ENCODE data around the gene TUBE1.
A peak's percentile ranks its signal among the peaks of the same experiment; 100 is the strongest.

TUBE1 gene

DNA sequence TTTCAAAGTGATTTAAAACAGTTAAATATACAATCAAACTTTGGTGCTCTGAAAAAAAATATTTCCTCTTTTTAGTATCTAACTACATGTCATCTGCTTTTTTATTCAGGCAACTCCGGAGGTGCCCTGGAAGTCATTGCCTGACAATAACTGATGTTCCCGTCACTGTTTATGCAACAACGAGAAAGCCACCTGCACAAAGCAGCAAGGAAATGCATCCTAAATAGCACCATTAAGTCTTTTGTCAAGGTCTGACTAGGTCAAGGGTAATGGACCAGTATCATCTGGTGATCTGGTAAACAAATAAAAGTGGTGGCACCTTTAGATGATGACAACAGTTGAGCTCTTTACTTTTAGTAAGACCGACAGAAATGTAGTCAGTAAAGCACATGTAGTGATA lies 13.3 kb upstream of the TUBE1 start:
- no peak for DNase-seq
- ChIA-PET POLR2A (no interaction called here), CTCF (interaction anchor here (0.6 kb wide), 2 partner anchors 585 to 1100 kb away, joined by 3 to 4 read pairs; no protein-coding TSS in a partner anchor)
- H3K4me1 ChIP-seq (ENCODE audit: control extremely low read depth in 1 of 4, control insufficient read depth in 4 of 4, insufficient read depth in 4 of 4, low read length in 3 of 4), result no peaks in the 10 kb centered on the region
- WGBS (ENCODE audit: insufficient coverage), result 95% methylated on average over 3 of the region's 4 CpGs
- H3K9me3 ChIP-seq (ENCODE audit: control extremely low read depth in 1 of 5, control insufficient read depth in 4 of 5, insufficient read depth in 2 of 5, low read depth in 1 of 5, low read length in 4 of 5), result peaks cover 0 to 2% (median 0%) of the 10 kb centered on the region in 5 experiments
- no peak overlapping the region for H3K27ac ChIP-seq (ENCODE audit: insufficient read depth in 1 of 2, low read depth in 1 of 2, low read length in 2 of 2, poor library complexity in 1 of 2, severe bottlenecking in 2 of 2)
- H3K36me3 ChIP-seq (ENCODE audit: control insufficient read depth in 4 of 4, insufficient read depth in 4 of 4, low read length in 3 of 4), result peaks cover 0 to 11% (median 2%) of the 10 kb centered on the region in 4 experiments
- no peak overlapping the region for H3K4me3 ChIP-seq (ENCODE audit: control insufficient read depth in 1 of 7, extremely low read depth in 1 of 7, insufficient read depth in 4 of 7, low read depth in 2 of 7, low read length in 6 of 7)
- H3K27me3 ChIP-seq (replicated peaks in 2 of 5; ENCODE audit: control insufficient read depth in 4 of 5, insufficient read depth in 5 of 5, low read length in 4 of 5), result no peaks in the 10 kb centered on the region

DNA sequence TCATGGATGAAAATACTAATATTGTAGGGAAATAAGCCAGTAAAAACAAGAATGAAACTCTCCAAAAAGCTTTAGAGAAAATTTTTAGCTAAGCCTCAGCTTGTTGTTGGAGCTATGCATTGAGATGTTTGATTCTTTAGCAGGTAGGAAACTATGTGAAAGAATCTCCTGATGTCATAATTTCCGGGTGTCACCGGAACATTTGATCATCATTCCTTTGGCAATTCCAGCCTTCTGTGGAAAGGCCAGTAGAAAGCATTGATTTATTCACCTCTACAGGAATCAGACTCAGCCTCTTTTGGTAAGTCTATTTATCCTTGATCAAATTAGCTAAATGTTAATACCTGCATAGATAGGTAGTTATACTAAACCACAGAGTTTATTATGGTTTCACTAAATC lies 9.6 kb upstream of the TUBE1 start:
- no peak overlapping the region for H3K27ac ChIP-seq (ENCODE audit: insufficient read depth in 1 of 2, low read depth in 1 of 2, low read length in 2 of 2, poor library complexity in 1 of 2, severe bottlenecking in 2 of 2)
- no peaks in the 10 kb centered on the region for H3K27me3 ChIP-seq (replicated peaks in 2 of 5; ENCODE audit: control insufficient read depth in 4 of 5, insufficient read depth in 5 of 5, low read length in 4 of 5)
- CTCF ChIA-PET, result interaction anchor here (1.1 kb wide), 1 partner anchor 66 kb away, joined by 3 read pairs; no protein-coding TSS in a partner anchor
- H3K9me3 ChIP-seq (ENCODE audit: control extremely low read depth in 1 of 5, control insufficient read depth in 4 of 5, insufficient read depth in 2 of 5, low read depth in 1 of 5, low read length in 4 of 5), result peaks cover 0 to 2% (median 0%) of the 10 kb centered on the region in 5 experiments
- H3K4me3 ChIP-seq (ENCODE audit: control insufficient read depth in 1 of 7, extremely low read depth in 1 of 7, insufficient read depth in 4 of 7, low read depth in 2 of 7, low read length in 6 of 7), result no peak overlapping the region
- H3K4me1 ChIP-seq (ENCODE audit: control extremely low read depth in 1 of 4, control insufficient read depth in 4 of 4, insufficient read depth in 4 of 4, low read length in 3 of 4), result no peaks in the 10 kb centered on the region
- no peak for DNase-seq
- WGBS (ENCODE audit: insufficient coverage), result 100% methylated on average over 2 of the region's 2 CpGs
- peaks cover 0 to 11% (median 2%) of the 10 kb centered on the region in 4 experiments for H3K36me3 ChIP-seq (ENCODE audit: control insufficient read depth in 4 of 4, insufficient read depth in 4 of 4, low read length in 3 of 4)
- POLR2A ChIA-PET, result no interaction called here

GRCh38 chr6:112087916-112088315 lies 634 bp upstream of the TUBE1 start:
- H3K9me3 ChIP-seq (ENCODE audit: control extremely low read depth in 1 of 5, control insufficient read depth in 4 of 5, insufficient read depth in 2 of 5, low read depth in 1 of 5, low read length in 4 of 5), result no peaks in the 10 kb centered on the region
- CTCF ChIA-PET, result interaction anchor here (0.7 to 3.1 kb wide), 9 partner anchors 13 to 140 kb away, joined by 3 to 21 read pairs (median 5); no protein-coding TSS in a partner anchor
- H3K27ac ChIP-seq (ENCODE audit: insufficient read depth in 1 of 2, low read depth in 1 of 2, low read length in 2 of 2, poor library complexity in 1 of 2, severe bottlenecking in 2 of 2), result peak overlapping the region; percentile 85 to 96
- H3K27me3 ChIP-seq (replicated peaks in 2 of 5; ENCODE audit: control insufficient read depth in 4 of 5, insufficient read depth in 5 of 5, low read length in 4 of 5), result no peaks in the 10 kb centered on the region
- peaks cover 0 to 10% (median 4%) of the 10 kb centered on the region in 4 experiments for H3K4me1 ChIP-seq (ENCODE audit: control extremely low read depth in 1 of 4, control insufficient read depth in 4 of 4, insufficient read depth in 4 of 4, low read length in 3 of 4)
- H3K4me3 ChIP-seq (ENCODE audit: control insufficient read depth in 1 of 7, extremely low read depth in 1 of 7, insufficient read depth in 4 of 7, low read depth in 2 of 7, low read length in 6 of 7), result peak overlapping the region; percentile 88 to 99 (median 94)
- whole genome bisulfite sequencing (ENCODE audit: insufficient coverage), result 40% methylated on average over 3 of the region's 7 CpGs
- POLR2A ChIA-PET, result interaction anchor here (1.5 kb wide), 1 partner anchor 67 kb away, joined by 4 read pairs; no protein-coding TSS in a partner anchor
- peaks cover 0 to 11% (median 3%) of the 10 kb centered on the region in 4 experiments for H3K36me3 ChIP-seq (ENCODE audit: control insufficient read depth in 4 of 4, insufficient read depth in 4 of 4, low read length in 3 of 4)
- DNase-seq, result no peak

GRCh38 chr6:112086744-112087135 lies 542 bp downstream of the TUBE1 start:
- POLR2A ChIA-PET, result interaction anchor here (1.5 kb wide), 1 partner anchor 68 kb away, joined by 4 read pairs; no protein-coding TSS in a partner anchor
- peak overlapping the region; percentile 88 to 99 (median 94) for H3K4me3 ChIP-seq (ENCODE audit: control insufficient read depth in 1 of 7, extremely low read depth in 1 of 7, insufficient read depth in 4 of 7, low read depth in 2 of 7, low read length in 6 of 7)
- H3K4me1 ChIP-seq (ENCODE audit: control extremely low read depth in 1 of 4, control insufficient read depth in 4 of 4, insufficient read depth in 4 of 4, low read length in 3 of 4), result peaks cover 0 to 10% (median 4%) of the 10 kb centered on the region in 4 experiments
- no peaks in the 10 kb centered on the region for H3K27me3 ChIP-seq (replicated peaks in 2 of 5; ENCODE audit: control insufficient read depth in 4 of 5, insufficient read depth in 5 of 5, low read length in 4 of 5)
- no peaks in the 10 kb centered on the region for H3K9me3 ChIP-seq (ENCODE audit: control extremely low read depth in 1 of 5, control insufficient read depth in 4 of 5, insufficient read depth in 2 of 5, low read depth in 1 of 5, low read length in 4 of 5)
- peak overlapping the region; percentile 85 to 96 for H3K27ac ChIP-seq (ENCODE audit: insufficient read depth in 1 of 2, low read depth in 1 of 2, low read length in 2 of 2, poor library complexity in 1 of 2, severe bottlenecking in 2 of 2)
- peak; percentile 37 to 50 (median 40) for DNase-seq
- 0% methylated on average over 4 of the region's 8 CpGs for WGBS (ENCODE audit: insufficient coverage)
- H3K36me3 ChIP-seq (ENCODE audit: control insufficient read depth in 4 of 4, insufficient read depth in 4 of 4, low read length in 3 of 4), result peaks cover 0 to 11% (median 6%) of the 10 kb centered on the region in 4 experiments
- CTCF ChIA-PET, result interaction anchor here (0.7 to 3.1 kb wide), 12 partner anchors 11 to 141 kb away, joined by 3 to 21 read pairs (median 4); no protein-coding TSS in a partner anchor

DNA sequence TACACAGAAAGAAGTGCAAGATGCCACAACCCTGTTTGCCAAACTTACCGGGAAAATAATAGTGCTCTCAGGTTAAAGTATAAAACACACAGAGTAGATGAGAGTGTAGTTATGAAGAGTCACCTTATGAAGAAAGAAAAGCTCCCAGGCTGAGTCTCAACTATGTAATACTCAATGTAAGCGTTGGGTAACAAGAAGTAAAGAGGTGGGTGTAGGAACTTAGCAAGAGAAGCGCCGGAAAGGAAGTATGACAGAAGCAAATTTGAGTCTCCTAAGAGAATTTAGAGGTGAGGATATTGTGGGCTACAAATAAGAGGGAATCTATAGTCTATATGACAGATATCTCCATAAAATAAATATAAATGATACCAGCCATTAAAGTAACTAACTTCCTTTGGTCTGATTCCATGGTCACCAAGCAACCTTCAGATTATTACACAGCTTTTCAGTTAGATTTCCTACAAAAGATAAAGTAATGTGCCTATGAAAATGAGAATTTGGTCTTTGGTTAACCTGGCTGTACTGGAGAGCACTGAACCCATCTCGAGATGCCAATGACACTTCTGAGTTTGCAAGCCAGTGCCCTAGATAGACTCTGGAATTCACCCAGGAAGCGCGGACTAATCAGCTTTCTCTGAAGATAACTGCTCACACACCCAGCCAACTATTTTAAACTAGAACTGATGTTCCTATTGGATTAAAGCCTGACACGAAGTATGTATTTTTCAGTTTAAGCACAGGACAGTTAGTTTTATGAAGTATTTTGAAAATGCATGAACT lies 1.8 kb downstream of the TUBE1 start:
- H3K9me3 ChIP-seq (ENCODE audit: control extremely low read depth in 1 of 5, control insufficient read depth in 4 of 5, insufficient read depth in 2 of 5, low read depth in 1 of 5, low read length in 4 of 5), result no peaks in the 10 kb centered on the region
- H3K27ac ChIP-seq (ENCODE audit: insufficient read depth in 1 of 2, low read depth in 1 of 2, low read length in 2 of 2, poor library complexity in 1 of 2, severe bottlenecking in 2 of 2), result no peak overlapping the region
- no peak overlapping the region for H3K4me3 ChIP-seq (ENCODE audit: control insufficient read depth in 1 of 7, extremely low read depth in 1 of 7, insufficient read depth in 4 of 7, low read depth in 2 of 7, low read length in 6 of 7)
- ChIA-PET POLR2A (interaction anchor here (0.7 kb wide), 1 partner anchor 14 kb away, joined by 3 read pairs; no protein-coding TSS in a partner anchor), CTCF (interaction anchor here (0.6 to 3.1 kb wide), 11 partner anchors 12 to 171 kb away, joined by 3 to 21 read pairs (median 5); no protein-coding TSS in a partner anchor)
- peaks cover 0 to 12% (median 8%) of the 10 kb centered on the region in 4 experiments for H3K36me3 ChIP-seq (ENCODE audit: control insufficient read depth in 4 of 4, insufficient read depth in 4 of 4, low read length in 3 of 4)
- peaks cover 0 to 10% (median 4%) of the 10 kb centered on the region in 4 experiments for H3K4me1 ChIP-seq (ENCODE audit: control extremely low read depth in 1 of 4, control insufficient read depth in 4 of 4, insufficient read depth in 4 of 4, low read length in 3 of 4)
- WGBS (ENCODE audit: insufficient coverage), result 97% methylated on average over 6 of the region's 8 CpGs
- H3K27me3 ChIP-seq (replicated peaks in 2 of 5; ENCODE audit: control insufficient read depth in 4 of 5, insufficient read depth in 5 of 5, low read length in 4 of 5), result no peaks in the 10 kb centered on the region
- DNase-seq, result no peak

GRCh38 chr6:112081569-112081968 lies 5.7 kb downstream of the TUBE1 start:
- H3K4me3 ChIP-seq (ENCODE audit: control insufficient read depth in 1 of 7, extremely low read depth in 1 of 7, insufficient read depth in 4 of 7, low read depth in 2 of 7, low read length in 6 of 7), result no peak overlapping the region
- no peaks in the 10 kb centered on the region for H3K27me3 ChIP-seq (replicated peaks in 2 of 5; ENCODE audit: control insufficient read depth in 4 of 5, insufficient read depth in 5 of 5, low read length in 4 of 5)
- DNase-seq, result no peak
- CTCF ChIA-PET, result interaction anchor here (2.4 kb wide), 1 partner anchor 82 kb away, joined by 7 read pairs; no protein-coding TSS in a partner anchor
- H3K9me3 ChIP-seq (ENCODE audit: control extremely low read depth in 1 of 5, control insufficient read depth in 4 of 5, insufficient read depth in 2 of 5, low read depth in 1 of 5, low read length in 4 of 5), result no peaks in the 10 kb centered on the region
- H3K27ac ChIP-seq (ENCODE audit: insufficient read depth in 1 of 2, low read depth in 1 of 2, low read length in 2 of 2, poor library complexity in 1 of 2, severe bottlenecking in 2 of 2), result no peak overlapping the region
- POLR2A ChIA-PET, result no interaction called here
- peaks cover 0 to 23% (median 10%) of the 10 kb centered on the region in 4 experiments for H3K36me3 ChIP-seq (ENCODE audit: control insufficient read depth in 4 of 4, insufficient read depth in 4 of 4, low read length in 3 of 4)
- WGBS (ENCODE audit: insufficient coverage), result no CpG with 5 or more reads among the region's 4 CpGs
- peaks cover 0 to 4% (median 2%) of the 10 kb centered on the region in 4 experiments for H3K4me1 ChIP-seq (ENCODE audit: control extremely low read depth in 1 of 4, control insufficient read depth in 4 of 4, insufficient read depth in 4 of 4, low read length in 3 of 4)

DNA sequence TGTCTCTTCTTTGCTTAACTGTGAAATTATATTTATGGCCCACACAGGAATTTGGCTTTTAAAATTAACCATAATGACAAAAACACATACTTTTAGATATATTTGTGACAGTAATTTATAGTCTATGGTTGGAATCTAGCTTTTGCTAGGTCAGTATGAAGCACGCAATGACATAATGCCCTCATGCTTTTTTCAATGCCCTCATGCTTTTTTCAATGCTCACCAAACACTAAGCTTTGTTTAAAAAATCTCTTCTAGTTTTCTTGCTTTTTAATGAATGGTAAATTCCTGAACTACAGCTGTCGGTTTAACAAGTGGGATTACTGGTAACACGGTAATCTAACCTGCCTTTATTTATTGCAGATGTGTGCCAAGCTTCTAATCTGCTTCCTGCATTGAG lies 20.7 kb downstream of the TUBE1 start:
- CTCF ChIA-PET, result interaction anchor here (1.1 kb wide), 1 partner anchor 8 kb away, joined by 3 read pairs; no protein-coding TSS in a partner anchor
- Histone ChIP-seq H3K36me3 (ENCODE audit: control insufficient read depth in 4 of 4, insufficient read depth in 4 of 4, low read length in 3 of 4) (peaks cover 0 to 12% (median 7%) of the 10 kb centered on the region in 4 experiments), H3K4me1 (ENCODE audit: control extremely low read depth in 1 of 4, control insufficient read depth in 4 of 4, insufficient read depth in 4 of 4, low read length in 3 of 4) (no peaks in the 10 kb centered on the region), H3K27ac (ENCODE audit: insufficient read depth in 1 of 2, low read depth in 1 of 2, low read length in 2 of 2, poor library complexity in 1 of 2, severe bottlenecking in 2 of 2) (no peak overlapping the region), H3K4me3 (ENCODE audit: control insufficient read depth in 1 of 7, extremely low read depth in 1 of 7, insufficient read depth in 4 of 7, low read depth in 2 of 7, low read length in 6 of 7) (no peak overlapping the region), H3K9me3 (ENCODE audit: control extremely low read depth in 1 of 5, control insufficient read depth in 4 of 5, insufficient read depth in 2 of 5, low read depth in 1 of 5, low read length in 4 of 5) (no peaks in the 10 kb centered on the region), H3K27me3 (replicated peaks in 2 of 5; ENCODE audit: control insufficient read depth in 4 of 5, insufficient read depth in 5 of 5, low read length in 4 of 5) (no peaks in the 10 kb centered on the region)
- 8% methylated on average over 2 of the region's 3 CpGs for WGBS (ENCODE audit: insufficient coverage)
- POLR2A ChIA-PET, result no interaction called here
- no peak for DNase-seq

Measured in common myeloid progenitor, CD34-positive (primary cell).